Testis (tissue), 3 donors: ENCODE data around the gene RABGAP1L. TPM values are rescaled to one million over a fixed set of nuclear protein-coding genes. Genes with fewer than 3 reads are reported as not detected.

Source experiments
- DNase-seq: peaks from one replicate; pipeline ENCODE4 v3.0.0-alpha.2; 2019
- H3K27ac ChIP-seq, 2 donors: fragments of 200-600 bp; sonication (generic); one replicate each; pipeline ENCODE4 v1.5.1; 2019
- H3K27me3 ChIP-seq: fragments of 200-600 bp; sonication (generic); one replicate; pipeline ENCODE4 v1.5.1; 2019
- H3K36me3 ChIP-seq: fragments of 200-600 bp; sonication (generic); one replicate; pipeline ENCODE4 v1.5.1; 2017; ENCODE audit warnings: low read depth; ENCODE audit errors: missing control alignments
- H3K4me1 ChIP-seq: fragments of 200-600 bp; sonication (generic); one replicate; pipeline ENCODE4 v1.5.1; 2019
- H3K4me3 ChIP-seq, 2 donors: fragments of 200-600 bp; sonication (generic); one replicate each; pipeline ENCODE4 v1.5.1; 2017 to 2019
- H3K9me3 ChIP-seq: fragments of 200-600 bp; sonication (generic); one replicate; pipeline ENCODE4 v1.5.1; 2017
- POLR2A ChIP-seq: fragments of 450-650 bp; IDR thresholded peaks from one replicate; pipeline ENCODE4 v1.6.1; 2017; ENCODE audit warnings: antibody characterized with exemption, mild to moderate bottlenecking, moderate library complexity
- WGBS, 2 donors: methylation state at CpG; one replicate each; pipeline ENCODE4 v1.1.5; 2018; 5-methylcytosine and 5-hydroxymethylcytosine counted together
- intact Hi-C: fragments of 100-400 bp; cut with DNase I; formaldehyde crosslinking; loops from one replicate; pipeline ENCODE4 v1.15.1; 2023; ENCODE audit warnings: low total_unique reads
- polyA plus RNA-seq: library from polyadenylated mRNA; stranded (reverse); fragments of 350-450 nt; fragmentation: Illumina TruSeq; extraction: RNeasy Lipid Tissue Mini Kit (QIAGEN cat#74804); gene quantifications from one replicate; pipeline ENCODE4 v1.2.3, GENCODE V29; 2014; ENCODE audit warnings: low read depth, low replicate concordance; ENCODE audit not compliant: insufficient read depth
- total RNA-seq, 2 donors: library from RNA; depleted of rRNA; stranded (reverse); fragments of >200 nt; gene quantifications; one replicate each; pipeline ENCODE4 v1.2.3, GENCODE V29; 2016
- TF ChIP-seq, protein P1 (sequence below), 3 experiments: fragments of 450-650 bp in 2 of 3; fragments of 200-600 bp in 1 of 3; sonication (generic) in 1 of 3; IDR thresholded peaks; one replicate each; pipeline ENCODE4 v1.5.1; 2016 to 2019; ENCODE audit warnings: antibody characterized with exemption in 3 of 3, mild to moderate bottlenecking in 2 of 3, moderate library complexity in 1 of 3

Gene RABGAP1L
- total and polyA plus RNA-seq, 3 donors from 2014 or later, result 40.5 to 53.1 (median 49.5) TPM

DNA sequence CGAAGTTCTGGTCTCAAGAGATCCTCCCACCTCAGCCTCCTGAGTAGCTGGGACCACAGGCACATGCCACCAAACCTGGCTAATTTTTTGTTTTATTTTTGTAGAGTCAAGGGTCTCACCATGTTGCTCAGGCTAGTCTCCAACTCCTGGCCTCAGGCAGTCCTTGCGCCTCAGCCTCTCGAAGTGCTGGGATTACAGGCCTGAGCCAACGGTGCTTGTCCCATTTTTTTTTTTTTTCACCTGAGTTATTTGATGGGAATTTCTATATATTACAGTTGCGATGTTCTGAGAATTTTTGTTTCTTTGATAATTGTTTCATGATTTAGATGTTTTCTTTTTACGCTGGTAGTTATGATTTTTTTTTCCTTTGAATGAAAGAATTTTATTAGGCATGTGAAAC, 2.5 kb downstream of the RABGAP1L start:
- H3K4me1 ChIP-seq, result no peaks in the 10 kb centered on the region

DNA sequence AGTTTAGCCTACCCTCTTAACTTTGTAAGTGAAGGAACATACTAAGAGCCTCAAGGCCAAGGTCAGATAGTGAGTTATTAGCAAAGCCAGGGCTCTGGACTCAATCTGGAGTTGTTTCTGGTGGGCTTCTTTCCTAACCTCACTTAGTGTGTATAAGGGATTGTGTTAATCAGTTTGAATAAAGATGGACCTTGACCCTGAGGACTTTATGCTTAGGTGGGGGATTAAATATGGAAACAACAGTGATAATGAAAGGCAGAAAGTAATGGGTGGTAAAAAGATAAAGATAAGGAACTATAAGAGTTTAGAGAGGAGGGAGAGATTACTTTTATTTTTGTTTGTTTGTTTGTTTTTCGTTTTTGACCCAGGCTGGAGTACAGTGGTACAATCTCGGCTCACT, 5.5 kb downstream of the RABGAP1L start:
- WGBS, 2 donors, result 92 to 96% methylated on average over 2 of the region's 2 CpGs
- intact Hi-C loops, result no loop called here
- Histone ChIP-seq H3K27me3 (no peaks in the 10 kb centered on the region), H3K36me3 (no peaks in the 10 kb centered on the region), H3K4me3 (no peak overlapping the region), H3K4me1 (no peaks in the 10 kb centered on the region), H3K27ac (no peak overlapping the region), H3K9me3 (no peaks in the 10 kb centered on the region)
- no peak for TF ChIP-seq POLR2A
- TF ChIP-seq, protein P1, sequence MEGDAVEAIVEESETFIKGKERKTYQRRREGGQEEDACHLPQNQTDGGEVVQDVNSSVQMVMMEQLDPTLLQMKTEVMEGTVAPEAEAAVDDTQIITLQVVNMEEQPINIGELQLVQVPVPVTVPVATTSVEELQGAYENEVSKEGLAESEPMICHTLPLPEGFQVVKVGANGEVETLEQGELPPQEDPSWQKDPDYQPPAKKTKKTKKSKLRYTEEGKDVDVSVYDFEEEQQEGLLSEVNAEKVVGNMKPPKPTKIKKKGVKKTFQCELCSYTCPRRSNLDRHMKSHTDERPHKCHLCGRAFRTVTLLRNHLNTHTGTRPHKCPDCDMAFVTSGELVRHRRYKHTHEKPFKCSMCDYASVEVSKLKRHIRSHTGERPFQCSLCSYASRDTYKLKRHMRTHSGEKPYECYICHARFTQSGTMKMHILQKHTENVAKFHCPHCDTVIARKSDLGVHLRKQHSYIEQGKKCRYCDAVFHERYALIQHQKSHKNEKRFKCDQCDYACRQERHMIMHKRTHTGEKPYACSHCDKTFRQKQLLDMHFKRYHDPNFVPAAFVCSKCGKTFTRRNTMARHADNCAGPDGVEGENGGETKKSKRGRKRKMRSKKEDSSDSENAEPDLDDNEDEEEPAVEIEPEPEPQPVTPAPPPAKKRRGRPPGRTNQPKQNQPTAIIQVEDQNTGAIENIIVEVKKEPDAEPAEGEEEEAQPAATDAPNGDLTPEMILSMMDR (IDR thresholded peaks at IDR 0.05), result no peak
- DNase-seq, result no peak

More for the DNA sequence above, 2.5 kb downstream of the RABGAP1L start:
- Histone ChIP-seq H3K9me3 (no peaks in the 10 kb centered on the region), H3K27ac (no peak overlapping the region), H3K4me3 (no peak overlapping the region), H3K27me3 (no peaks in the 10 kb centered on the region), H3K36me3 (no peaks in the 10 kb centered on the region)
- intact Hi-C loops, result no loop called here
- WGBS, 2 donors, result 79 to 82% methylated on average over 6 of the region's 6 CpGs
- TF ChIP-seq, protein P1 (IDR thresholded peaks at IDR 0.05), result no peak
- TF ChIP-seq POLR2A, result no peak
- DNase-seq, result no peak

DNA sequence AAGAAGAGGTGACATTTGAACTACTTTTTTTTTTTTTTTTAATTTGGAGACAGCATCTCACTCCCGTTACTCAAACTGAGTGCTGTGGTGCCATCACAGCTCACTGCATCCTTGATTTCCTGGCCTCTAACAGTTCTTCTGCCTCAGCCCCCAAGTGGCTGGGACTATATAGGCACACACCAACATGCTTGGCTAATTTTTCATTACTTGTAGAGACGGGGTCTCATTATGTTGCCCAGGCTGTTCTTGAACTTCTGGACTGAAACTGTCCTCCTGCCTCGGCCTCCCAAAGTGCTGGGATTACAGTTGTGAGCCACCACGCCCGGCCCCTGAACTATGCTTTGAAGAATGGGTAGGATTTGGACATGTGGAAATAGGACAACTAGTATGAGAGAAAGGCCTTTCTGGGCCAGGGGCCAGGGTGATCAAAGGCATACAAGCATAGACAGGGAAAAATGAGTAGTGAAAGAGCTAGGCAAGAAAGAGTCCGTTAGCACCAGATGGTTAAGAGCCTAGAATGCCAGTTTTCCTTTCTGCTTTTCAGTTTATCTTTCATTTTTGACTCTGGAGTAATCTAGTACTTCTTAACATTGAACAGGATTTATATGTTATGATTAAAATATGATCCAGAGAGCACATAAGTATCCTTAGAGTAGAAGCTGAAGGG, 6.3 kb downstream of the RABGAP1L start:
- intact Hi-C loops, result no loop called here
- Histone ChIP-seq H3K9me3 (no peaks in the 10 kb centered on the region), H3K27ac (no peak overlapping the region), H3K4me1 (no peaks in the 10 kb centered on the region), H3K4me3 (no peak overlapping the region), H3K27me3 (no peaks in the 10 kb centered on the region), H3K36me3 (no peaks in the 10 kb centered on the region)
- 80 to 86% methylated on average over 6 of the region's 6 CpGs for WGBS, 2 donors
- TF ChIP-seq, protein P1 (IDR thresholded peaks at IDR 0.05), result no peak
- no peak for TF ChIP-seq POLR2A
- DNase-seq, result no peak

DNA sequence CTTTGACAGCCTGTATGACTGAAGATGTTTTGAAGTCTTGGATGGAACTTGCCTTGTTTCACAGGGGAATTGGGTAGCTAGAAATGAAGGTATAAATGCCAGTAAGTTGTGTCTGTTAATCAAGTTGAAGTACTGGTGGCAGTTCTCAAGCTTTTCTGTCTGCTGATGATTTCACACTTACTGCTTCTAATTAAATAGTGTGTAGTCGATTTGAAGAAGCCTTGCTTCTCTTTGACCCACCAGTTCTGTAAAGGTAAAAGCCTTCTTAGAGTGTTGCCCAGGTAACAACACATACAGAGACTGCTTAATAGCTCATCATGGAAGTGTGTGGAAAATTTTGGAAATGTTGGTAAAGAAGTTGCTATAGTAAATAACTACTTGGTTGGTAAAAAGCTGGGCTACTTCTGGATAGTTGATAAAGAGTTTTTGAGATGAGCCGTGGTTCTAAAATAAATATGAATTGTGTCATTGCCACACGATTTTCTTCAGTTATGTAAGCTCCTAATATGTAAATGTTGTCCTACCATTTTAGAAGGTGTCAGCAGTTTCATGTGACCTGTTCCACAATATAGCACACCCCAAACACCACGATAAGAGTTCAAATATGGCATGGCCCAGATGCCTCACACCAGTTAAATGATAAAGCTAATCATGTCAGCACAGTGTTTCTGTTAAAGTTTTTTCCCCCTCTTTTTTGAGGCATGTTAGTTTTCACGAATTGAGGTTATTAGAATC, 7.4 kb downstream of the RABGAP1L start:
- intact Hi-C loops, result no loop called here
- Histone ChIP-seq H3K4me3 (no peak overlapping the region), H3K27ac (no peak overlapping the region), H3K27me3 (no peaks in the 10 kb centered on the region), H3K9me3 (no peaks in the 10 kb centered on the region), H3K4me1 (no peaks in the 10 kb centered on the region), H3K36me3 (no peaks in the 10 kb centered on the region)
- TF ChIP-seq, protein P1 (IDR thresholded peaks at IDR 0.05), result no peak
- TF ChIP-seq POLR2A, result no peak
- WGBS, 2 donors, result 81 to 91% methylated on average over 5 of the region's 5 CpGs
- no peak for DNase-seq
